ENCODE measurements around the gene OR6C4.
"Not testable (repeated sequence)": the region's sequence is repeated elsewhere in the genome, so short reads cannot be mapped to it uniquely, and the experiment has no call there.

OR6C4 gene

DNA sequence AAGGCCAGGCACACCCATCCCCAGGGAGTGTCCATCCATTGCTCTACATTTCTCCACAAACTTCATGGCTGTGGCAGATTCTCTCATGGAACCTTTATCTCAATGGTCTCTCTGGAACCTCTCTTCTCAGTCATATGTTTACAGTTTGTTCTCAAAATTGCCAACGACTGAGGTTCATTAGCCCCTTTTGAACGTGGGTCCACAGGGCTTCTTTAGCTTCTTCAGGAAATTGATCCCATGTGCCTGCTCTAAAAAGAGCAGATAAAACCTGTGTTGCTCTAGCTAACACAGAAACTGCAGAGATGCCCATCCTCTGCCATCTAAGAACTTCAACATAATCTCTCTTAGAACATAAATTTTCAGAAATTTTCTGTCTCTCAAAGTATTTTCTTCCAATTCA, at the start of gene OR6C4:
TSS of gene OR6C4 (plus strand) at position 301 of the 400 bp plus-strand sequence. CDS start 1,625 bp downstream, outside the sequence.
- TF ChIP-seq ZNF274 (IDR thresholded peaks at IDR 0.05; ENCODE audit: low read depth, low read length) = no peak
- no peak for TF ChIP-seq SUZ12 (IDR thresholded peaks at IDR 0.05; ENCODE audit: extremely low read depth, insufficient read depth, insufficient read length)
- TF ChIP-seq YY1 (IDR thresholded peaks at IDR 0.05; ENCODE audit: insufficient read depth, insufficient read length) = no peak
- H3K27me3 ChIP-seq (ENCODE audit: insufficient read depth, insufficient read length) = no peaks in the 10 kb centered on the region
- H3K4me1 ChIP-seq (ENCODE audit: insufficient read depth, insufficient read length) = no peaks in the 10 kb centered on the region
- no peak within 1 kb of the TSS for H3K4me3 ChIP-seq (ENCODE audit: insufficient read length, low read depth)
- no peaks in the 10 kb centered on the region for H3K36me3 ChIP-seq (ENCODE audit: insufficient read depth, insufficient read length, low read length)
- DNase-seq (ENCODE audit: low read depth, low spot score) = no peak
- no peak within 1 kb of the TSS for H3K9ac ChIP-seq (ENCODE audit: insufficient read length, low read depth)
- peaks cover 15% of the 10 kb centered on the region for H3K9me3 ChIP-seq (ENCODE audit: insufficient read depth, low read length)

GRCh38 chr12:55499810-55500252, 49.6 kb upstream of the OR6C4 start:
- Histone ChIP-seq H3K36me3 (ENCODE audit: insufficient read depth, insufficient read length, low read length) (no peaks in the 10 kb centered on the region), H3K27me3 (ENCODE audit: insufficient read depth, insufficient read length) (no peaks in the 10 kb centered on the region), H3K4me1 (ENCODE audit: insufficient read depth, insufficient read length) (no peaks in the 10 kb centered on the region), H3K9me3 (ENCODE audit: insufficient read depth, low read length) (no peaks in the 10 kb centered on the region), H3K4me3 (ENCODE audit: insufficient read length, low read depth) (no peak overlapping the region), H3K9ac (ENCODE audit: insufficient read length, low read depth) (no peak overlapping the region)
- no peak for TF ChIP-seq YY1 (IDR thresholded peaks at IDR 0.05; ENCODE audit: insufficient read depth, insufficient read length)
- no peak for TF ChIP-seq SUZ12 (IDR thresholded peaks at IDR 0.05; ENCODE audit: extremely low read depth, insufficient read depth, insufficient read length)
- no peak for TF ChIP-seq ZNF274 (IDR thresholded peaks at IDR 0.05; ENCODE audit: low read depth, low read length)
- no peak for DNase-seq (ENCODE audit: low read depth, low spot score)

DNA sequence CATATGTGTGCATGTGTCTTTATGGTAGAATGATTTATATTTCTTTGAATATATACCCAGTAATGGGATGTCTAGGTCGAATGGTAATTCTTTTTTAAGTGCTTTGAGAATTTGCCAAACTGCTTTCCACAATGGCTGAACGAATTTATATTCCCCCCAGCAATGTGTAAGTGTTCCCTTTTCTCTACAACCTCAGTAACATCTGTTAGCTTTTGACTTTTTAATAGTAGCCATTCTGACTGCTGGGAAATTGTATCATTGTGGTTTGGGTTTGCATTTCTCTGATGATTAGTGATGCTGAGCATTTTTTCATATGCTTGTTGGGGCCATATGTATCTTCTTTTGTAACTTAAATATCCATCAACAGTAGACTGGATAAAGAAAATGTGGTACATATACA, 47.8 kb upstream of the OR6C4 start:
- Histone ChIP-seq H3K9ac (ENCODE audit: insufficient read length, low read depth) (no peak overlapping the region), H3K4me3 (ENCODE audit: insufficient read length, low read depth) (no peak overlapping the region), H3K36me3 (ENCODE audit: insufficient read depth, insufficient read length, low read length) (no peaks in the 10 kb centered on the region), H3K4me1 (ENCODE audit: insufficient read depth, insufficient read length) (no peaks in the 10 kb centered on the region), H3K9me3 (ENCODE audit: insufficient read depth, low read length) (no peaks in the 10 kb centered on the region), H3K27me3 (ENCODE audit: insufficient read depth, insufficient read length) (no peaks in the 10 kb centered on the region)
- TF ChIP-seq SUZ12 (IDR thresholded peaks at IDR 0.05; ENCODE audit: extremely low read depth, insufficient read depth, insufficient read length) (no peak), YY1 (IDR thresholded peaks at IDR 0.05; ENCODE audit: insufficient read depth, insufficient read length) (no peak), ZNF274 (IDR thresholded peaks at IDR 0.05; ENCODE audit: low read depth, low read length) (no peak)
- DNase-seq (ENCODE audit: low read depth, low spot score) = no peak

DNA sequence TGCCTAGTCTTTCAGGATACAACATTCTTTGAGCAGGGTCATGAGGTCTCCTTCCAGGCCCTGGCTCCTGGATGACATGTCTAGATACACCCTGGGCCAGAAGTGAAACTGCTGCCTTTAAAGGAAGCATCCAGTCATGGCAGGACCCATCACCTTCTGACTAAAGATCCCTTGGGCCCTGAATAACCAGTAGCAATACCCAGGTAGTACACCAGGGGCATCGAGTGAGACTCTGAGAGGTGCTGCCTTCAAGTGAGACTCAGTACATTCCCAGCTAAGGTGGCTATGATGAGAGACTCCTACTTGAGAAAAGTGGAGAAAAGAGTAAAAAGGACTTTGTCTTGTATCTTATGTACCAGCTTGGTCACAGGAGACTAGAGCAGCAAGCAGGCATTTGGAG, 33.7 kb upstream of the OR6C4 start:
- DNase-seq (ENCODE audit: low read depth, low spot score) = no peak
- H3K9ac ChIP-seq (ENCODE audit: insufficient read length, low read depth) = no peak overlapping the region
- TF ChIP-seq SUZ12 (IDR thresholded peaks at IDR 0.05; ENCODE audit: extremely low read depth, insufficient read depth, insufficient read length) = no peak
- H3K27me3 ChIP-seq (ENCODE audit: insufficient read depth, insufficient read length) = no peaks in the 10 kb centered on the region
- peaks cover 10% of the 10 kb centered on the region; the same call in 1 of the 2 replicates for H3K9me3 ChIP-seq (ENCODE audit: insufficient read depth, low read length)
- no peaks in the 10 kb centered on the region for H3K4me1 ChIP-seq (ENCODE audit: insufficient read depth, insufficient read length)
- H3K36me3 ChIP-seq (ENCODE audit: insufficient read depth, insufficient read length, low read length) = no peaks in the 10 kb centered on the region
- no peak overlapping the region for H3K4me3 ChIP-seq (ENCODE audit: insufficient read length, low read depth)

DNA sequence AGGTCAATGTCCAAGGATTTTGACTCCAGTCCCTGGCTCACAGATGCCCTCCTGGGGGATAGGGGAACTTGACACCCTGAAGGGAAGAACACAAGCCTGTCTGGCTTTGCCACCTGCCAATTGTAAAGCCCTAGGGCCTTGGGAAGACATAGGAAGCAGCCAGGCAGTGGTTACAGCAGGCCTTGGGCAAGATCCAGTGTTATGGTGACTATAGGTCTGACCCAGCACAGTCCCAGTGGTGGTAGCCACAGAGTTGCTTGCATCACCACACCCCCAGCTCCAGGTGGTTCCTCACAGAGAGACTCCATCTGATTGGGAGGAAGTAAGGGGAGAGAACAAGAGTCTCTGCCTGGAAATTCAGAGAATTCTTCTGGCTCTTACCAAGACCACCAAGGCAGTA, 33.0 kb upstream of the OR6C4 start:
- no peaks in the 10 kb centered on the region for H3K4me1 ChIP-seq (ENCODE audit: insufficient read depth, insufficient read length)
- DNase-seq (ENCODE audit: low read depth, low spot score) = no peak
- no peak overlapping the region for H3K4me3 ChIP-seq (ENCODE audit: insufficient read length, low read depth)
- no peak overlapping the region for H3K9ac ChIP-seq (ENCODE audit: insufficient read length, low read depth)
- TF ChIP-seq SUZ12 (IDR thresholded peaks at IDR 0.05; ENCODE audit: extremely low read depth, insufficient read depth, insufficient read length) = no peak
- no peak for TF ChIP-seq YY1 (IDR thresholded peaks at IDR 0.05; ENCODE audit: insufficient read depth, insufficient read length)
- no peak for TF ChIP-seq ZNF274 (IDR thresholded peaks at IDR 0.05; ENCODE audit: low read depth, low read length)
- no peaks in the 10 kb centered on the region for H3K36me3 ChIP-seq (ENCODE audit: insufficient read depth, insufficient read length, low read length)
- peaks cover 10% of the 10 kb centered on the region; the same call in 1 of the 2 replicates for H3K9me3 ChIP-seq (ENCODE audit: insufficient read depth, low read length)
- H3K27me3 ChIP-seq (ENCODE audit: insufficient read depth, insufficient read length) = no peaks in the 10 kb centered on the region

DNA sequence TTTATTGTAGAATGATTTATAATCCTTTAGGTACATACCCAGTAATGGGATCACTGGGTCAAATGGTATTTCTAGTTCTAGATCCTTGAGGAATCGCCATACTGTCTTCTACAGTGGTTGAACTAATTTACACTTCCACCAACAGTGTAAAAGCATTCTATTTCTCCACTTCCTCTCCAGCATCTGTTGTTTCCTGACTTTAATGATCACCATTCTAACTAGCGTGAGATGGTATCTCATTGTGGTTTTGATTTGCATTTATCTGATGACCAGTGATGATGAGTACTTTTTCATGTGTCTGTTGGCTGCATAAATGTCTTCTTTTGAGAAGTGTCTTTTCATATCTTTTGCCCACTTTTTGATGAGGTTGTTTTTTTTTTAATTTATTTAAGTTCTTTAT, 1.2 kb upstream of the OR6C4 start:
- not testable (repeated sequence) for DNase-seq (ENCODE audit: low read depth, low spot score); H3K36me3 ChIP-seq (ENCODE audit: insufficient read depth, insufficient read length, low read length)

GRCh38 chr12:55548756-55549155, 646 bp upstream of the OR6C4 start:
- Histone ChIP-seq H3K9ac (ENCODE audit: insufficient read length, low read depth) (no peak overlapping the region), H3K27me3 (ENCODE audit: insufficient read depth, insufficient read length) (no peaks in the 10 kb centered on the region), H3K4me1 (ENCODE audit: insufficient read depth, insufficient read length) (no peaks in the 10 kb centered on the region), H3K4me3 (ENCODE audit: insufficient read length, low read depth) (no peak overlapping the region), H3K36me3 (ENCODE audit: insufficient read depth, insufficient read length, low read length) (no peaks in the 10 kb centered on the region), H3K9me3 (ENCODE audit: insufficient read depth, low read length) (peaks cover 15% of the 10 kb centered on the region)
- DNase-seq (ENCODE audit: low read depth, low spot score) = no peak
- TF ChIP-seq SUZ12 (IDR thresholded peaks at IDR 0.05; ENCODE audit: extremely low read depth, insufficient read depth, insufficient read length) (no peak), ZNF274 (IDR thresholded peaks at IDR 0.05; ENCODE audit: low read depth, low read length) (no peak), YY1 (IDR thresholded peaks at IDR 0.05; ENCODE audit: insufficient read depth, insufficient read length) (no peak)

More for the DNA sequence above, 1.2 kb upstream of the OR6C4 start:
- H3K27me3 ChIP-seq (ENCODE audit: insufficient read depth, insufficient read length); H3K4me3 ChIP-seq (ENCODE audit: insufficient read length, low read depth); H3K4me1 ChIP-seq (ENCODE audit: insufficient read depth, insufficient read length); H3K9ac ChIP-seq (ENCODE audit: insufficient read length, low read depth): not testable (repeated sequence)
- H3K9me3 ChIP-seq (ENCODE audit: insufficient read depth, low read length) = peaks cover 15% of the 10 kb centered on the region

GRCh38 chr12:55554296-55554695, 4.9 kb downstream of the OR6C4 start:
- Histone ChIP-seq H3K4me3 (ENCODE audit: insufficient read length, low read depth) (no peak overlapping the region), H3K4me1 (ENCODE audit: insufficient read depth, insufficient read length) (no peaks in the 10 kb centered on the region), H3K9ac (ENCODE audit: insufficient read length, low read depth) (no peak overlapping the region), H3K27me3 (ENCODE audit: insufficient read depth, insufficient read length) (no peaks in the 10 kb centered on the region), H3K9me3 (ENCODE audit: insufficient read depth, low read length) (peaks cover 12% of the 10 kb centered on the region), H3K36me3 (ENCODE audit: insufficient read depth, insufficient read length, low read length) (no peaks in the 10 kb centered on the region)
- TF ChIP-seq ZNF274 (IDR thresholded peaks at IDR 0.05; ENCODE audit: low read depth, low read length) (no peak), YY1 (IDR thresholded peaks at IDR 0.05; ENCODE audit: insufficient read depth, insufficient read length) (no peak), SUZ12 (IDR thresholded peaks at IDR 0.05; ENCODE audit: extremely low read depth, insufficient read depth, insufficient read length) (no peak)
- no peak for DNase-seq (ENCODE audit: low read depth, low spot score)

DNA sequence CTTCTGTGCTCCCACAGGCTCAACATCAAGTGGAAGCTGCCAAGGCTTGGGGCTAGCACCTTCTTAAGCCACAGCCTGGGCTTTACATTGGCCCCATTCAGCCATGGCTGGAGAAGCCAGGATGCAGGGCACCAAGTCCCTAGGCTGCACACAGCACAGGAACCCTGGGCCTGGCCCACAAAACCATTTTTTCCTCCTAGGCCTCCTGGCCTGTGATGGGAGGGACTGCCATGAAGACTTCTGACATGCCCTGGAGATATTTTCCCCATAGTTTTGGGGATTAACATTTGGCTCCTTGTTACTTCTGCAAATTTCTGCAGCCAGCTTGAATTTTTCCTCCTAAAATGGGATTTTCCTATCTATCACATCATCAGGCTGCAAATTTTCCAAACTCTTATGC, 20.7 kb downstream of the OR6C4 start:
- H3K9ac ChIP-seq (ENCODE audit: insufficient read length, low read depth); H3K4me1 ChIP-seq (ENCODE audit: insufficient read depth, insufficient read length); H3K27me3 ChIP-seq (ENCODE audit: insufficient read depth, insufficient read length); H3K36me3 ChIP-seq (ENCODE audit: insufficient read depth, insufficient read length, low read length); DNase-seq (ENCODE audit: low read depth, low spot score); H3K4me3 ChIP-seq (ENCODE audit: insufficient read length, low read depth): not testable (repeated sequence)
- peaks cover 39% of the 10 kb centered on the region for H3K9me3 ChIP-seq (ENCODE audit: insufficient read depth, low read length)

DNA sequence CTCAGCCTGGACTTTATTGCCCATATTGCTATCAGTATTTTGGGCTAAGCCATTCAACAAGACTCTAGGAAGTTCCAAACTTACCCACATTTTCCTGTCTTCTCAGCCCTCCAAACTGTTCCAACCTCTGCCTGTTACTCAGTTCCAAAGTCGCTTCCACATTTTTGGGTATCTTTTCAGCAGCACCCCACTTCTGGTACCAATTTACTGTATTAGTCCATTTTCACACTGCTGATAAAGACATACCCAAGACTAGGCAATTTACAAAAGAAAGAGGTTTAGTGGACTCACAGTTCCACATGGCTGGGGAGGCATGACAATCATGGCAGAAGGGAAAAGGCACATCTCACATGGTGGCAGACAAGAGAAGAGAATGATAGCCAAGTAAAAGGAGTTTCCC, 21.3 kb downstream of the OR6C4 start:
- H3K27me3 ChIP-seq (ENCODE audit: insufficient read depth, insufficient read length); H3K9ac ChIP-seq (ENCODE audit: insufficient read length, low read depth); H3K4me1 ChIP-seq (ENCODE audit: insufficient read depth, insufficient read length); H3K36me3 ChIP-seq (ENCODE audit: insufficient read depth, insufficient read length, low read length); DNase-seq (ENCODE audit: low read depth, low spot score); H3K4me3 ChIP-seq (ENCODE audit: insufficient read length, low read depth): not testable (repeated sequence)
- H3K9me3 ChIP-seq (ENCODE audit: insufficient read depth, low read length) = peaks cover 39% of the 10 kb centered on the region

Data from NT2/D1 (cell line).